OCI-LY1 (cell line): ENCODE results near the gene ANAPC13.

Experiments
- H2AFZ ChIP-seq: fragments of 200-600 bp; sonication (generic), shearing (Covaris generic); 2 replicates; pipeline ENCODE4 v1.6.0; 2014; ENCODE audit warnings: antibody characterized with exemption, mild to moderate bottlenecking, low read length
- H3F3A ChIP-seq: fragments of 200-600 bp; sonication (generic), shearing (Covaris generic); 2 replicates; pipeline ENCODE4 v1.6.0; 2014; ENCODE audit warnings: mild to moderate bottlenecking, antibody characterized with exemption, low read length, moderate library complexity; ENCODE audit not compliant: insufficient read depth
- H3K27ac ChIP-seq: fragments of 200-600 bp; sonication (generic); 2 replicates; pipeline ENCODE4 v1.5.1; 2014; ENCODE audit warnings: low read length, mixed run types, mild to moderate bottlenecking, low read depth; ENCODE audit not compliant: poor library complexity, severe bottlenecking
- H3K27me3 ChIP-seq: fragments of 200-600 bp; sonication (generic); 2 replicates; pipeline ENCODE4 v1.6.0; 2014; ENCODE audit warnings: antibody characterized with exemption, mild to moderate bottlenecking, low read length, moderate library complexity; ENCODE audit not compliant: insufficient read depth
- H3K36me3 ChIP-seq: fragments of 200-600 bp; sonication (generic); 2 replicates; pipeline ENCODE4 v1.6.1; 2014; ENCODE audit warnings: mild to moderate bottlenecking, antibody characterized with exemption, low read length, moderate library complexity, mixed read lengths; ENCODE audit not compliant: insufficient read depth
- H3K4me1 ChIP-seq: fragments of 200-600 bp; sonication (generic); 2 replicates; pipeline ENCODE4 v1.5.1; 2014; ENCODE audit warnings: mild to moderate bottlenecking, low read length, moderate library complexity; ENCODE audit not compliant: insufficient read depth, severe bottlenecking
- H3K4me2 ChIP-seq: fragments of 200-600 bp; sonication (generic), shearing (Covaris generic); 2 replicates; pipeline ENCODE4 v1.6.1; 2014; ENCODE audit warnings: low read length
- H3K4me3 ChIP-seq: fragments of 200-600 bp; sonication (generic); 2 replicates; pipeline ENCODE4 v1.5.1; 2014; ENCODE audit warnings: low read length, low read depth, mild to moderate bottlenecking, mixed read lengths; ENCODE audit not compliant: poor library complexity, severe bottlenecking
- H3K79me2 ChIP-seq: fragments of 200-600 bp; shearing (Covaris generic); 2 replicates; pipeline ENCODE4 v1.6.1; 2016; ENCODE audit warnings: mixed run types, low read length, mixed read lengths; ENCODE audit not compliant: insufficient read depth
- H3K9ac ChIP-seq: fragments of 200-600 bp; sonication (generic), shearing (Covaris generic); 2 replicates; pipeline ENCODE4 v1.6.1; 2014; ENCODE audit warnings: mild to moderate bottlenecking, low read length, mixed read lengths
- H3K9me2 ChIP-seq: fragments of 200-600 bp; sonication (generic), shearing (Covaris generic); 2 replicates; pipeline ENCODE4 v1.6.1; 2014; ENCODE audit warnings: low read depth, mild to moderate bottlenecking, low read length, mixed read lengths
- H3K9me3 ChIP-seq: fragments of 200-600 bp; shearing (Covaris generic); 2 replicates; pipeline ENCODE4 v1.6.1; 2014; ENCODE audit warnings: low read length, mixed read lengths
- H4K20me1 ChIP-seq: fragments of 200-600 bp; sonication (generic), shearing (Covaris generic); 2 replicates; pipeline ENCODE4 v1.6.0; 2016; ENCODE audit warnings: mild to moderate bottlenecking, low read length; ENCODE audit not compliant: insufficient read depth
- CTCF ChIP-seq: fragments of 200-600 bp; sonication (generic), shearing (Covaris generic); IDR thresholded peaks from 2 replicates; pipeline ENCODE4 v1.5.1; 2017; ENCODE audit warnings: mild to moderate bottlenecking, antibody characterized with exemption, low read length, moderate library complexity, mixed read lengths
- EZH2 ChIP-seq: fragments of 200-600 bp; sonication (generic), shearing (Covaris generic); IDR thresholded peaks from 2 replicates; pipeline ENCODE4 v1.8.0; 2017; ENCODE audit warnings: borderline replicate concordance, mixed run types, mild to moderate bottlenecking, antibody characterized with exemption, low read length, moderate library complexity, mixed read lengths

Gene ANAPC13

GRCh38 chr3:134527538-134528186 is 41.9 kb upstream of the ANAPC13 start:
- Histone ChIP-seq H3K79me2 (no peaks in the 10 kb centered on the region), H3K4me2 (no peak overlapping the region), H3K36me3 (peaks cover 4% of the 10 kb centered on the region; the same call in 1 of the 2 replicates), H2AFZ (no peak overlapping the region), H3F3A (no peaks in the 10 kb centered on the region), H3K9ac (no peak overlapping the region), H3K4me1 (no peaks in the 10 kb centered on the region), H3K4me3 (no peak overlapping the region), H4K20me1 (no peaks in the 10 kb centered on the region), H3K9me2 (no peaks in the 10 kb centered on the region), H3K27me3 (no peaks in the 10 kb centered on the region), H3K27ac (no peak overlapping the region), H3K9me3 (peaks cover 19% of the 10 kb centered on the region)
- TF ChIP-seq CTCF (no peak), EZH2 (no peak)

- H4K20me1 ChIP-seq, result no peaks in the 10 kb centered on the region
- H2AFZ ChIP-seq, result no peak overlapping the region
- H3K4me1 ChIP-seq, result no peaks in the 10 kb centered on the region
- H3K9me2 ChIP-seq, result no peaks in the 10 kb centered on the region
- peaks cover 4% of the 10 kb centered on the region; the same call in 1 of the 2 replicates for H3K36me3 ChIP-seq
- no peaks in the 10 kb centered on the region for H3K79me2 ChIP-seq
- peaks cover 22% of the 10 kb centered on the region for H3K9me3 ChIP-seq
- no peaks in the 10 kb centered on the region for H3K27me3 ChIP-seq
- H3K27ac ChIP-seq, result no peak overlapping the region
- no peak overlapping the region for H3K4me2 ChIP-seq
- H3K4me3 ChIP-seq, result no peak overlapping the region
- no peaks in the 10 kb centered on the region for H3F3A ChIP-seq
- H3K9ac ChIP-seq, result no peak overlapping the region
- no peak for TF ChIP-seq EZH2
- TF ChIP-seq CTCF, result peak; percentile 70
Measured at GRCh38 chr3:134527037-134527436, 41.3 kb upstream of the ANAPC13 start.

DNA sequence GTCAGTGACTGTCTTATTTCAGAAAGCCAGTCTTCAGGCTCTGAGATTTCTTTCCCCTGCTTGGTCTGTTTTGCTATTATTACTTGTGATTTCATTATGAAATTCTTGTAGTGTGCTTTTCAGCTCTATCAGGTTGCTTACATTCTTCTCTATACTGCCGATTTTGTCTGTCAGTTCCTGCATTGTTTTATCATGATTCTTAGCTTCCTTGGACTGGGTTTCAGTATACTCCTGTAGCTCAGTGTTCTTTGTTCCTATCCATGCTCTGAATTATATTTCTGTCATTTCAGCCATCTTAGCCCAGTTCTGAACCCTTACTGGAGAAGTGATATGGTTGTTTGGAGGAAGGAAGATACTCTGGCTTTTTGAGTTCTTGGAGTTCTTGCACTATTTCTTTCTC is 40.5 kb upstream of the ANAPC13 start:
- no peak overlapping the region for H3K4me2 ChIP-seq
- no peaks in the 10 kb centered on the region for H3K27me3 ChIP-seq
- no peaks in the 10 kb centered on the region for H3K36me3 ChIP-seq
- H4K20me1 ChIP-seq, result no peaks in the 10 kb centered on the region
- no peaks in the 10 kb centered on the region for H3K4me1 ChIP-seq
- H3K9me2 ChIP-seq, result no peaks in the 10 kb centered on the region
- H3K9me3 ChIP-seq, result peaks cover 24% of the 10 kb centered on the region
- no peak overlapping the region for H2AFZ ChIP-seq
- H3F3A ChIP-seq, result no peaks in the 10 kb centered on the region
- no peak overlapping the region for H3K27ac ChIP-seq
- no peak overlapping the region for H3K4me3 ChIP-seq
- no peak for TF ChIP-seq EZH2
- no peak for TF ChIP-seq CTCF
- H3K79me2 ChIP-seq, result no peaks in the 10 kb centered on the region
- H3K9ac ChIP-seq, result no peak overlapping the region
